Upper lobe of left lung (tissue), 6 donors: ENCODE data around the gene IBA57. TPM values are rescaled to one million over a fixed set of nuclear protein-coding genes. Genes with fewer than 3 reads are reported as not detected.
A peak's percentile ranks its signal among the peaks of the same experiment; 100 is the strongest.

Experiments
- ATAC-seq, 2 donors: fragments of 200-7000 bp; cut with Tn5 transposase; one replicate each; pipeline ENCODE4 v1.9.1; 2022; ENCODE audit warnings: mild to moderate bottlenecking in 2 of 2, moderate library complexity in 2 of 2; ENCODE audit not compliant: low FRiP score in 2 of 2
- DNase-seq, 2 donors: peaks; one replicate each; pipeline ENCODE4 v3.0.0-alpha.2; 2019 to 2020
- H3K27ac ChIP-seq, 4 donors: fragments of 200-600 bp; sonication (generic); one replicate each; pipeline ENCODE4 v1.5.1; 2016 to 2019
- H3K27me3 ChIP-seq, 4 donors: fragments of 200-600 bp; sonication (generic); one replicate each; pipeline ENCODE4 v1.5.1; 2017 to 2019
- H3K36me3 ChIP-seq, 4 donors: fragments of 200-600 bp; sonication (generic); one replicate each; pipeline ENCODE4 v1.5.1; 2016 to 2019
- H3K4me1 ChIP-seq, 4 donors: fragments of 200-600 bp; sonication (generic); one replicate each; pipeline ENCODE4 v1.5.1; 2018 to 2019
- H3K4me3 ChIP-seq, 4 donors: fragments of 200-600 bp; sonication (generic); one replicate each; pipeline ENCODE4 v1.5.1; 2017 to 2019; ENCODE audit warnings: mild to moderate bottlenecking in 2 of 4, moderate library complexity in 1 of 4
- H3K9me3 ChIP-seq, 4 donors: fragments of 200-600 bp; sonication (generic); one replicate each; pipeline ENCODE4 v1.5.1; 2018 to 2019
- EP300 ChIP-seq, 4 donors: sonication (generic); formaldehyde crosslinking; IDR thresholded peaks; one replicate each; pipeline ENCODE4 v1.5.1; 2017; ENCODE audit warnings: antibody characterized with exemption in 4 of 4, control low read depth in 2 of 4
- POLR2A ChIP-seq, 4 donors: fragments of 450-650 bp; IDR thresholded peaks; one replicate each; pipeline ENCODE4 v1.5.1; 2016 to 2017; ENCODE audit warnings: antibody characterized with exemption in 4 of 4, mild to moderate bottlenecking in 2 of 4
- POLR2AphosphoS5 ChIP-seq, 2 donors: sonication (generic); formaldehyde crosslinking; IDR thresholded peaks; one replicate each; pipeline ENCODE4 v1.5.1; 2017; ENCODE audit warnings: antibody characterized with exemption in 2 of 2
- WGBS, 2 donors: methylation state at CpG; one replicate each; pipeline ENCODE4 v1.1.5; 2017 to 2018; 5-methylcytosine and 5-hydroxymethylcytosine counted together
- total RNA-seq, 6 donors: library from RNA; depleted of rRNA in 4 of 6; stranded (reverse); fragments of >200 nt in 4 of 6; gene quantifications; one replicate each; pipeline versions ENCODE4 v1.1.0 to v1.2.1, GENCODE V29; 2016 to 2021
- TF ChIP-seq, protein P1 (sequence below), 6 experiments: fragments of 450-650 bp in 4 of 6; fragments of 200-600 bp in 2 of 6; sonication (generic) in 2 of 6; IDR thresholded peaks; one replicate each; pipeline ENCODE4 v1.5.1; 2016 to 2019; ENCODE audit warnings: antibody characterized with exemption in 6 of 6
- donor health status: DM: no; HTN: no; CAD: no; lungs with moderate emphysema.
- donor health status: DM: no; HTN: yes; CAD: no; lungs with severe emphysema.

IBA57 gene
- total RNA-seq, 6 donors from 2014 or later, result 6.1 to 19.3 (median 13.9) TPM

DNA sequence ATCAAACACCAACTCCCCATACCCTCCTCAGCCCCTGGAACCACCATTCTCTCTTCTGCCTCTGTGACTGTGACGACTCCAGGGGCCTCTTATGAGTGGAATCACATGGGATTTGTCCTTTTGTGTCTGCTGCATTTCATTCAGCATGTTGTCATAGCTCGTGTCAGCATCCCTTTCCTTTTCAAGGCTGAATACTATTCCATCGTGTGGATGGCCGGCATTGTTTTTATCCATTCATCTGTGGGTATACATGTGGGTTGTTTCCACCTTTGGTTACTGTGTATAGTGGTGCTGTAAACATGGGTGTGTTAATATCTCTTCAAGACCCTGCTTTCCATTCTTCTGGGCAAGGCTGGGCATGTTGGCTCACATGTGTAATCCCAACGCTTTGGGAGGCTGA lies 25.2 kb downstream of the IBA57 start:
- no peak for ATAC-seq
- H3K36me3 ChIP-seq, result no peaks in the 10 kb centered on the region
- H3K4me1 ChIP-seq, result peaks cover 0 to 15% (median 6%) of the 10 kb centered on the region in 4 donors
- TF ChIP-seq, protein P1, sequence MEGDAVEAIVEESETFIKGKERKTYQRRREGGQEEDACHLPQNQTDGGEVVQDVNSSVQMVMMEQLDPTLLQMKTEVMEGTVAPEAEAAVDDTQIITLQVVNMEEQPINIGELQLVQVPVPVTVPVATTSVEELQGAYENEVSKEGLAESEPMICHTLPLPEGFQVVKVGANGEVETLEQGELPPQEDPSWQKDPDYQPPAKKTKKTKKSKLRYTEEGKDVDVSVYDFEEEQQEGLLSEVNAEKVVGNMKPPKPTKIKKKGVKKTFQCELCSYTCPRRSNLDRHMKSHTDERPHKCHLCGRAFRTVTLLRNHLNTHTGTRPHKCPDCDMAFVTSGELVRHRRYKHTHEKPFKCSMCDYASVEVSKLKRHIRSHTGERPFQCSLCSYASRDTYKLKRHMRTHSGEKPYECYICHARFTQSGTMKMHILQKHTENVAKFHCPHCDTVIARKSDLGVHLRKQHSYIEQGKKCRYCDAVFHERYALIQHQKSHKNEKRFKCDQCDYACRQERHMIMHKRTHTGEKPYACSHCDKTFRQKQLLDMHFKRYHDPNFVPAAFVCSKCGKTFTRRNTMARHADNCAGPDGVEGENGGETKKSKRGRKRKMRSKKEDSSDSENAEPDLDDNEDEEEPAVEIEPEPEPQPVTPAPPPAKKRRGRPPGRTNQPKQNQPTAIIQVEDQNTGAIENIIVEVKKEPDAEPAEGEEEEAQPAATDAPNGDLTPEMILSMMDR (IDR thresholded peaks at IDR 0.05), result no peak
- no peak for TF ChIP-seq POLR2AphosphoS5 (IDR thresholded peaks at IDR 0.05)
- no peak for TF ChIP-seq EP300 (IDR thresholded peaks at IDR 0.05)
- no peak for TF ChIP-seq POLR2A (IDR thresholded peaks at IDR 0.05)
- DNase-seq, result no peak
- H3K9me3 ChIP-seq, result no peaks in the 10 kb centered on the region
- H3K27me3 ChIP-seq, result no peaks in the 10 kb centered on the region
- H3K27ac ChIP-seq, result peak overlapping the region in 3 of 4 donors; percentile 47 to 82 (median 72)
- 91 to 96% methylated on average over 5 of the region's 5 CpGs for WGBS, 2 donors
- no peak overlapping the region for H3K4me3 ChIP-seq

GRCh38 chr1:228194436-228194835 lies 28.8 kb downstream of the IBA57 start:
- no peak overlapping the region for H3K4me3 ChIP-seq
- TF ChIP-seq POLR2A (IDR thresholded peaks at IDR 0.05), result no peak
- TF ChIP-seq, protein P1 (IDR thresholded peaks at IDR 0.05), result no peak
- no peak for TF ChIP-seq EP300 (IDR thresholded peaks at IDR 0.05)
- TF ChIP-seq POLR2AphosphoS5 (IDR thresholded peaks at IDR 0.05), result no peak
- H3K9me3 ChIP-seq, result peaks cover 5 to 8% (median 6%) of the 10 kb centered on the region in 4 donors
- DNase-seq, result no peak
- H3K27ac ChIP-seq, result no peak overlapping the region
- no peak for ATAC-seq
- H3K36me3 ChIP-seq, result peaks cover 0 to 3% (median 0%) of the 10 kb centered on the region in 4 donors
- WGBS, 2 donors, result 79 to 85% methylated on average over 3 of the region's 3 CpGs
- peaks cover 0 to 15% (median 6%) of the 10 kb centered on the region in 4 donors for H3K4me1 ChIP-seq
- no peaks in the 10 kb centered on the region for H3K27me3 ChIP-seq

GRCh38 chr1:228194921-228195812 lies 29.6 kb downstream of the IBA57 start:
- DNase-seq, result no peak
- ATAC-seq, result no peak

GRCh38 chr1:228197555-228198147 lies 32.0 kb downstream of the IBA57 start:
- Histone ChIP-seq H3K36me3 (peaks cover 0 to 3% (median 0%) of the 10 kb centered on the region in 4 donors), H3K4me3 (no peak overlapping the region), H3K4me1 (peaks cover 0 to 6% (median 1%) of the 10 kb centered on the region in 4 donors), H3K9me3 (peaks cover 5 to 10% (median 9%) of the 10 kb centered on the region in 4 donors), H3K27ac (no peak overlapping the region), H3K27me3 (no peaks in the 10 kb centered on the region)
- 93 to 95% methylated on average over 4 of the region's 4 CpGs for WGBS, 2 donors
- ATAC-seq (no peak), DNase-seq (no peak)
- TF ChIP-seq, protein P1 (IDR thresholded peaks at IDR 0.05), result no peak
- TF ChIP-seq POLR2A (IDR thresholded peaks at IDR 0.05) (no peak), POLR2AphosphoS5 (IDR thresholded peaks at IDR 0.05) (no peak), EP300 (IDR thresholded peaks at IDR 0.05) (no peak)

More at GRCh38 chr1:228194921-228195812, 29.6 kb downstream of the IBA57 start:
- Histone ChIP-seq H3K4me3 (no peak overlapping the region), H3K4me1 (peaks cover 0 to 15% (median 6%) of the 10 kb centered on the region in 4 donors), H3K36me3 (peaks cover 0 to 3% (median 0%) of the 10 kb centered on the region in 4 donors), H3K9me3 (peaks cover 5 to 10% (median 9%) of the 10 kb centered on the region in 4 donors), H3K27ac (no peak overlapping the region), H3K27me3 (no peaks in the 10 kb centered on the region)
- TF ChIP-seq EP300 (IDR thresholded peaks at IDR 0.05) (no peak), POLR2A (IDR thresholded peaks at IDR 0.05) (no peak), POLR2AphosphoS5 (IDR thresholded peaks at IDR 0.05) (no peak)
- TF ChIP-seq, protein P1 (IDR thresholded peaks at IDR 0.05), result no peak
- 80 to 84% methylated on average over 8 of the region's 8 CpGs for WGBS, 2 donors
